ENCODE results near the gene MRFAP1. TPM values are rescaled to one million over a fixed set of nuclear protein-coding genes. Genes with fewer than 3 reads are reported as not detected.
A peak's percentile ranks its signal among the peaks of the same experiment; 100 is the strongest.

MRFAP1 gene
- polyA plus RNA-seq, 3 donors = 72.1 to 180 (median 171) TPM

DNA sequence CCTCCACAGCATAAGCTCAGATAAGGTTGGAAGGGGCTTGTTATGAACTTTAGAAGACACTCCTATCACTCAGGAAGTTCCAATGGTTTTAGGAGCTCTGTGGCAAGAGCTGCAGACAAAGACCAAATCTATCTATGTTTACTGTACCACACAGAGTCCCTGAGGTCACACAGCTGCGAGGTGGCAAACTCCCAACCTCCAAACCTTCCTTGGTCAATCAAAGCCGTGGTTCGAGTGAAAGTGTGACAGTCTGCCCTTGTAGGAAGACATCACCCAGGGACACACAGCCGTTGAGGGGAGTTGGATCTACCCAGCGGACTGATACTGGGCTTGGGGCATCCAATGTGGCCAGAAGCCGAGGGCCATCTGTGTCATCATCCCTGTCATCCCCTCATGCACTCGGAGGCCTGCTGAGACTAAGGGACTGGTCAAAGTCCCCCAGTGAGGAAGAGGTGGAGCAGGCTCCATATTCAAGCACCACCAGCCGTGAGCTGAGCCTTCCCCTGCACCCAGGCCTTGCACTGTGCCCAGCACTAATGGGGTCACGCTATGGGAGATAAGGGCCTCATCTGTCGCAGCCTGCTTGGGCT, 38.7 kb upstream of the MRFAP1 start:
- peaks cover 0 to 3% (median 1%) of the 10 kb centered on the region in 3 donors for H3K27me3 Mint-ChIP-seq (ENCODE audit: low read depth in 3 of 3)
- H3K9me3 Mint-ChIP-seq = peaks cover 12 to 29% (median 19%) of the 10 kb centered on the region in 7 donors
- intact Hi-C loops (cut with micrococcal nuclease) = no loop called here
- 100% methylated on average over 6 of the region's 10 CpGs for WGBS (ENCODE audit: insufficient coverage)
- Histone ChIP-seq H2AFZ (ENCODE audit: insufficient read depth, low read depth, low read length, poor library complexity, severe bottlenecking) (no peak overlapping the region), H3K4me1 (ENCODE audit: control insufficient read depth in 1 of 2, insufficient read depth in 2 of 2, low read length in 2 of 2) (no peaks in the 10 kb centered on the region), H3K36me3 (replicated peaks in 1 of 2; ENCODE audit: control insufficient read depth in 1 of 2, insufficient read depth in 2 of 2, low read length in 2 of 2) (peaks cover 88 to 97% of the 10 kb centered on the region in 2 donors), H3K9ac (ENCODE audit: insufficient read depth, low read length, poor library complexity, severe bottlenecking) (no peak overlapping the region), H3K79me2 (ENCODE audit: insufficient read depth, low read length) (no peaks in the 10 kb centered on the region), H3K27me3 (ENCODE audit: control insufficient read depth in 2 of 2, insufficient read depth in 2 of 2, low read length in 2 of 2) (no peaks in the 10 kb centered on the region), H4K20me1 (ENCODE audit: insufficient read depth, low read length) (no peaks in the 10 kb centered on the region), H3K4me3 (replicated peaks in 1 of 3; ENCODE audit: low read depth in 2 of 3, low read length in 3 of 3) (no peak overlapping the region), H3K27ac (ENCODE audit: low read depth in 1 of 2, low read length in 2 of 2) (no peak overlapping the region), H3K9me3 (replicated peaks in 1 of 2; ENCODE audit: control insufficient read depth in 1 of 2, insufficient read depth in 1 of 2, low read length in 2 of 2) (peaks cover 17 to 25% of the 10 kb centered on the region in 2 donors), H3K4me2 (replicated peaks; ENCODE audit: extremely low read depth, low read length, poor library complexity, severe bottlenecking) (no peak overlapping the region)
- TF ChIP-seq, protein P1, sequence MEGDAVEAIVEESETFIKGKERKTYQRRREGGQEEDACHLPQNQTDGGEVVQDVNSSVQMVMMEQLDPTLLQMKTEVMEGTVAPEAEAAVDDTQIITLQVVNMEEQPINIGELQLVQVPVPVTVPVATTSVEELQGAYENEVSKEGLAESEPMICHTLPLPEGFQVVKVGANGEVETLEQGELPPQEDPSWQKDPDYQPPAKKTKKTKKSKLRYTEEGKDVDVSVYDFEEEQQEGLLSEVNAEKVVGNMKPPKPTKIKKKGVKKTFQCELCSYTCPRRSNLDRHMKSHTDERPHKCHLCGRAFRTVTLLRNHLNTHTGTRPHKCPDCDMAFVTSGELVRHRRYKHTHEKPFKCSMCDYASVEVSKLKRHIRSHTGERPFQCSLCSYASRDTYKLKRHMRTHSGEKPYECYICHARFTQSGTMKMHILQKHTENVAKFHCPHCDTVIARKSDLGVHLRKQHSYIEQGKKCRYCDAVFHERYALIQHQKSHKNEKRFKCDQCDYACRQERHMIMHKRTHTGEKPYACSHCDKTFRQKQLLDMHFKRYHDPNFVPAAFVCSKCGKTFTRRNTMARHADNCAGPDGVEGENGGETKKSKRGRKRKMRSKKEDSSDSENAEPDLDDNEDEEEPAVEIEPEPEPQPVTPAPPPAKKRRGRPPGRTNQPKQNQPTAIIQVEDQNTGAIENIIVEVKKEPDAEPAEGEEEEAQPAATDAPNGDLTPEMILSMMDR (IDR thresholded peaks at IDR 0.05) = no peak
- no peak for DNase-seq
- peak overlapping the region in 1 of 7 donors; percentile 25 for H3K27ac Mint-ChIP-seq
- peaks cover 91 to 97% of the 10 kb centered on the region in 2 donors for H3K36me3 Mint-ChIP-seq
- no peaks in the 10 kb centered on the region for H3K4me1 Mint-ChIP-seq
- no peak overlapping the region for H3K4me3 Mint-ChIP-seq

DNA sequence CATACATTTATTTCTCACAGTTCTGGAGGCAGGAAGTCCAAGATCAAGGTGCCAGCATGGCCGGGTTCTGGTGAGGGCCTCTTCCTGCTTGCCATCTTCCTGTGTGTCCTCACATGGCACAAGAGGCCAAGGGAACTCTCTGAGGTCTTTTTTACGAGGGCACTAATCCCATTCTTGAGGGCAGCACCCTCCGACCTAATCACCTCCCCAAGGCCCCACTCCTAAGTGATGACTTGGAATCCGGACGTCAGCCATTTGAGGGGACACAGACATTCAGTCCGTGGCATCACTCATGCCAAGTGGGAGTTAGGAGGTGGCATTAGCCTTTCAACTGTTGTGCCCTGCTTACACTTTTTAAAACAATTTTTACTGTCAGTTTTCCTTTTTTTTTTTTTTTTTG, 38.2 kb upstream of the MRFAP1 start:
- H3K36me3 ChIP-seq (replicated peaks in 1 of 2; ENCODE audit: control insufficient read depth in 1 of 2, insufficient read depth in 2 of 2, low read length in 2 of 2) = peaks cover 87 to 97% of the 10 kb centered on the region in 2 donors
- no peaks in the 10 kb centered on the region for H4K20me1 ChIP-seq (ENCODE audit: insufficient read depth, low read length)
- H3K9me3 Mint-ChIP-seq = peaks cover 12 to 29% (median 19%) of the 10 kb centered on the region in 7 donors
- intact Hi-C loops (cut with micrococcal nuclease) = no loop called here
- no peak overlapping the region for H3K4me3 Mint-ChIP-seq
- 92% methylated on average over 3 of the region's 6 CpGs for WGBS (ENCODE audit: insufficient coverage)
- H3K4me3 ChIP-seq (replicated peaks in 1 of 3; ENCODE audit: low read depth in 2 of 3, low read length in 3 of 3) = no peak overlapping the region
- H3K9me3 ChIP-seq (replicated peaks in 1 of 2; ENCODE audit: control insufficient read depth in 1 of 2, insufficient read depth in 1 of 2, low read length in 2 of 2) = peaks cover 17 to 25% of the 10 kb centered on the region in 2 donors
- DNase-seq = no peak
- H3K9ac ChIP-seq (ENCODE audit: insufficient read depth, low read length, poor library complexity, severe bottlenecking) = no peak overlapping the region
- H2AFZ ChIP-seq (ENCODE audit: insufficient read depth, low read depth, low read length, poor library complexity, severe bottlenecking) = no peak overlapping the region
- peaks cover 0 to 3% (median 1%) of the 10 kb centered on the region in 3 donors for H3K27me3 Mint-ChIP-seq (ENCODE audit: low read depth in 3 of 3)
- H3K36me3 Mint-ChIP-seq = peaks cover 91 to 97% of the 10 kb centered on the region in 2 donors
- no peak overlapping the region for H3K27ac ChIP-seq (ENCODE audit: low read depth in 1 of 2, low read length in 2 of 2)
- H3K27me3 ChIP-seq (ENCODE audit: control insufficient read depth in 2 of 2, insufficient read depth in 2 of 2, low read length in 2 of 2) = no peaks in the 10 kb centered on the region
- H3K4me2 ChIP-seq (replicated peaks; ENCODE audit: extremely low read depth, low read length, poor library complexity, severe bottlenecking) = no peak overlapping the region
- TF ChIP-seq, protein P1 (IDR thresholded peaks at IDR 0.05) = no peak
- no peaks in the 10 kb centered on the region for H3K4me1 ChIP-seq (ENCODE audit: control insufficient read depth in 1 of 2, insufficient read depth in 2 of 2, low read length in 2 of 2)
- H3K79me2 ChIP-seq (ENCODE audit: insufficient read depth, low read length) = no peaks in the 10 kb centered on the region
- no peak overlapping the region for H3K27ac Mint-ChIP-seq
- H3K4me1 Mint-ChIP-seq = no peaks in the 10 kb centered on the region

Data from CD14-positive monocyte (primary cell).